ENCODE measurements around the gene CX3CL1. TPM values are rescaled to one million over a fixed set of nuclear protein-coding genes. Genes with fewer than 3 reads are reported as not detected.
A peak's percentile ranks its signal among the peaks of the same experiment; 100 is the strongest.

Gene CX3CL1
- total and polyA plus RNA-seq, 2 of the 13 experiments (the other 11 are each of a cell fraction or from before 2014, with no cell fraction given): 57.3 to 60.8 TPM

GRCh38 chr16:57384248-57385070 is 12.2 kb downstream of the CX3CL1 start (continued):
- no peak for TF ChIP-seq ZNF597 (CRISPR knock-in tag; IDR thresholded peaks at IDR 0.05)
- peak; percentile 71; the same call in 1 of the 2 replicates for TF ChIP-seq ZNF275 (CRISPR knock-in tag; IDR thresholded peaks at IDR 0.05; ENCODE audit: borderline replicate concordance)
- no peak for TF ChIP-seq ZFP82 (CRISPR knock-in tag; IDR thresholded peaks at IDR 0.05; ENCODE audit: borderline replicate concordance)
- no peak for TF ChIP-seq ZUFSP (CRISPR knock-in tag; IDR thresholded peaks at IDR 0.05; ENCODE audit: borderline replicate concordance)
- no peak for TF ChIP-seq JARID2 (CRISPR knock-in tag; IDR thresholded peaks at IDR 0.05; ENCODE audit: insufficient replicate concordance)
- peak; percentile 47; the same call in 1 of the 2 replicates for TF ChIP-seq ZBTB7B (CRISPR knock-in tag; IDR thresholded peaks at IDR 0.05)
- TF ChIP-seq ZNF740 (CRISPR knock-in tag; IDR thresholded peaks at IDR 0.05): 0 out of 2 replicates have a peak, but pooled peaks have one; percentile 33
- no peak for TF ChIP-seq PRMT3 (CRISPR knock-in tag; IDR thresholded peaks at IDR 0.05; ENCODE audit: borderline replicate concordance, low read depth)
- no peak for TF ChIP-seq ARID3A (IDR thresholded peaks at IDR 0.05; ENCODE audit: low read depth, low read length)
- TF ChIP-seq ZFY (CRISPR knock-in tag; IDR thresholded peaks at IDR 0.05): peak; percentile 26; the same call in 1 of the 2 replicates
- peak; percentile 87 for TF ChIP-seq ZNF235 (CRISPR knock-in tag; IDR thresholded peaks at IDR 0.05; ENCODE audit: borderline replicate concordance)
- TF ChIP-seq CAMTA2 (CRISPR knock-in tag; IDR thresholded peaks at IDR 0.05; ENCODE audit: borderline replicate concordance): peak; percentile 92
- 0 out of 2 replicates have a peak, but pooled peaks have one; percentile 45 for TF ChIP-seq CHCHD3 (CRISPR knock-in tag; IDR thresholded peaks at IDR 0.05)
- no peak for TF ChIP-seq SMAD1 (CRISPR knock-in tag; IDR thresholded peaks at IDR 0.05; ENCODE audit: borderline replicate concordance, low read depth)
- peak; percentile 95 for TF ChIP-seq ZC3H13 (CRISPR knock-in tag; IDR thresholded peaks at IDR 0.05)
- peak; percentile 76 for TF ChIP-seq ZEB1 (IDR thresholded peaks at IDR 0.05; ENCODE audit: insufficient replicate concordance, low read depth)
- TF ChIP-seq ZNF687 (CRISPR knock-in tag; IDR thresholded peaks at IDR 0.05): peak; percentile 53

Data from HepG2 (cell line).